Measurements from ENCODE around the gene NEUROD1. TPM values are rescaled to one million over a fixed set of nuclear protein-coding genes. Genes with fewer than 3 reads are reported as not detected.

NEUROD1 gene
- total RNA-seq, 4 donors from 2014 or later: not detected

- Histone ChIP-seq H3K4me1 (peaks cover 34% of the 10 kb centered on the region), H3K36me3 (no peaks in the 10 kb centered on the region), H3K9me3 (no peaks in the 10 kb centered on the region), H3K4me3 (no peak overlapping the region), H3K27me3 (peaks cover 98% of the 10 kb centered on the region), H3K27ac (no peak overlapping the region)
- TF ChIP-seq EP300 (IDR thresholded peaks at IDR 0.05) (no peak), POLR2AphosphoS5 (IDR thresholded peaks at IDR 0.05) (no peak), CTCF (IDR thresholded peaks at IDR 0.05) (no peak), POLR2A (IDR thresholded peaks at IDR 0.05) (no peak)
- WGBS: 12% methylated on average over 23 of the region's 24 CpGs
- DNase-seq (ENCODE audit: low spot score in 2 of 2): no peak
These were observed 1.9 kb upstream of the NEUROD1 start for GRCh38 chr2:181682026-181682789.

- TF ChIP-seq POLR2AphosphoS5 (IDR thresholded peaks at IDR 0.05) (no peak), POLR2A (IDR thresholded peaks at IDR 0.05) (no peak), EP300 (IDR thresholded peaks at IDR 0.05) (no peak), CTCF (IDR thresholded peaks at IDR 0.05) (no peak)
- WGBS: 3% methylated on average over 36 of the region's 38 CpGs
- peaks cover 89% of the 10 kb centered on the region for H3K27me3 ChIP-seq
These were observed 857 bp upstream of the NEUROD1 start for GRCh38 chr2:181680937-181681811.

GRCh38 chr2:181679544-181679979 lies 755 bp downstream of the NEUROD1 start:
- H3K27ac ChIP-seq: no peak overlapping the region
- H3K36me3 ChIP-seq: no peaks in the 10 kb centered on the region
- 5% methylated on average over 20 of the region's 20 CpGs for WGBS
- peaks cover 86% of the 10 kb centered on the region for H3K27me3 ChIP-seq
- peaks cover 34% of the 10 kb centered on the region for H3K4me1 ChIP-seq
- no peaks in the 10 kb centered on the region for H3K9me3 ChIP-seq
- H3K4me3 ChIP-seq: no peak overlapping the region
- no peak for DNase-seq (ENCODE audit: low spot score in 2 of 2)
- TF ChIP-seq POLR2A (IDR thresholded peaks at IDR 0.05): no peak

More at GRCh38 chr2:181680937-181681811, 857 bp upstream of the NEUROD1 start:
- Histone ChIP-seq H3K9me3 (no peaks in the 10 kb centered on the region), H3K36me3 (no peaks in the 10 kb centered on the region), H3K4me3 (no peak overlapping the region), H3K4me1 (peaks cover 34% of the 10 kb centered on the region), H3K27ac (no peak overlapping the region)
- DNase-seq (ENCODE audit: low spot score in 2 of 2): no peak

- Histone ChIP-seq H3K27me3 (peaks cover 81% of the 10 kb centered on the region), H3K36me3 (no peaks in the 10 kb centered on the region), H3K27ac (no peak overlapping the region), H3K4me1 (peaks cover 31% of the 10 kb centered on the region), H3K9me3 (no peaks in the 10 kb centered on the region), H3K4me3 (no peak overlapping the region)
- no peak for TF ChIP-seq CTCF (IDR thresholded peaks at IDR 0.05)
- no peak for TF ChIP-seq POLR2AphosphoS5 (IDR thresholded peaks at IDR 0.05)
- no peak for TF ChIP-seq POLR2A (IDR thresholded peaks at IDR 0.05)
- no peak for TF ChIP-seq EP300 (IDR thresholded peaks at IDR 0.05)
- WGBS: 18% methylated on average over 18 of the region's 18 CpGs
- no peak for DNase-seq (ENCODE audit: low spot score in 2 of 2)
These were observed 1.3 kb downstream of the NEUROD1 start for GRCh38 chr2:181678861-181679543.

- H3K4me1 ChIP-seq: peaks cover 21% of the 10 kb centered on the region
- 23% methylated on average over 31 of the region's 41 CpGs for WGBS
- H3K27ac ChIP-seq: no peak overlapping the region
- TF ChIP-seq EP300 (IDR thresholded peaks at IDR 0.05) (no peak), POLR2AphosphoS5 (IDR thresholded peaks at IDR 0.05) (no peak), CTCF (IDR thresholded peaks at IDR 0.05) (no peak), POLR2A (IDR thresholded peaks at IDR 0.05) (no peak)
- peaks cover 71% of the 10 kb centered on the region for H3K27me3 ChIP-seq
- H3K4me3 ChIP-seq: no peak overlapping the region
- DNase-seq (ENCODE audit: low spot score in 2 of 2): peak in 1 of 2 donors; percentile 80
- H3K9me3 ChIP-seq: no peaks in the 10 kb centered on the region
- H3K36me3 ChIP-seq: no peaks in the 10 kb centered on the region
These were observed 2.3 kb downstream of the NEUROD1 start for GRCh38 chr2:181677912-181678586.
